ENCODE measurements around the gene PPARG.
"Not testable (repeated sequence)": the region's sequence is repeated elsewhere in the genome, so short reads cannot be mapped to it uniquely, and the experiment has no call there.

PPARG gene

GRCh38 chr3:12465151-12465835 is 176.4 kb downstream of the PPARG start:
- no peak overlapping the region for H3K27ac ChIP-seq (ENCODE audit: poor library complexity, severe bottlenecking)
- no peak overlapping the region for H3K4me3 ChIP-seq (ENCODE audit: severe bottlenecking)
- no peak for DNase-seq (ENCODE audit: low spot score)
- no peak for ATAC-seq (ENCODE audit: low read depth)
- no peak for TF ChIP-seq CTCF (IDR thresholded peaks at IDR 0.05; ENCODE audit: poor library complexity, severe bottlenecking)
- no peaks in the 10 kb centered on the region for H3K9me3 ChIP-seq (ENCODE audit: severe bottlenecking)
- H3K4me1 ChIP-seq (ENCODE audit: insufficient read depth, poor library complexity, severe bottlenecking), result peaks cover 1% of the 10 kb centered on the region
- H3K27me3 ChIP-seq (ENCODE audit: insufficient read depth, poor library complexity, severe bottlenecking), result no peaks in the 10 kb centered on the region
- no peaks in the 10 kb centered on the region for H3K36me3 ChIP-seq (ENCODE audit: low read depth)

GRCh38 chr3:12465836-12466225 is 177.0 kb downstream of the PPARG start:
- Histone ChIP-seq H3K36me3 (ENCODE audit: low read depth) (no peaks in the 10 kb centered on the region), H3K4me1 (ENCODE audit: insufficient read depth, poor library complexity, severe bottlenecking) (peaks cover 7% of the 10 kb centered on the region), H3K27me3 (ENCODE audit: insufficient read depth, poor library complexity, severe bottlenecking) (no peaks in the 10 kb centered on the region), H3K4me3 (ENCODE audit: severe bottlenecking) (no peak overlapping the region), H3K9me3 (ENCODE audit: severe bottlenecking) (no peaks in the 10 kb centered on the region), H3K27ac (ENCODE audit: poor library complexity, severe bottlenecking) (no peak overlapping the region)
- ATAC-seq (ENCODE audit: low read depth) (no peak), DNase-seq (ENCODE audit: low spot score) (no peak)
- no peak for TF ChIP-seq CTCF (IDR thresholded peaks at IDR 0.05; ENCODE audit: poor library complexity, severe bottlenecking)

- DNase-seq (ENCODE audit: low spot score) (no peak), ATAC-seq (ENCODE audit: low read depth) (no peak)
- TF ChIP-seq CTCF (IDR thresholded peaks at IDR 0.05; ENCODE audit: poor library complexity, severe bottlenecking), result no peak
- Histone ChIP-seq H3K27ac (ENCODE audit: poor library complexity, severe bottlenecking) (no peak overlapping the region), H3K9me3 (ENCODE audit: severe bottlenecking) (no peaks in the 10 kb centered on the region), H3K4me3 (ENCODE audit: severe bottlenecking) (no peak overlapping the region), H3K36me3 (ENCODE audit: low read depth) (no peaks in the 10 kb centered on the region), H3K27me3 (ENCODE audit: insufficient read depth, poor library complexity, severe bottlenecking) (no peaks in the 10 kb centered on the region), H3K4me1 (ENCODE audit: insufficient read depth, poor library complexity, severe bottlenecking) (peaks cover 10% of the 10 kb centered on the region)
Observed at GRCh38 chr3:12467746-12468145, 178.9 kb downstream of the PPARG start.

- H3K9me3 ChIP-seq (ENCODE audit: severe bottlenecking), result no peaks in the 10 kb centered on the region
- H3K27me3 ChIP-seq (ENCODE audit: insufficient read depth, poor library complexity, severe bottlenecking), result no peaks in the 10 kb centered on the region
- H3K4me3 ChIP-seq (ENCODE audit: severe bottlenecking), result no peak overlapping the region
- no peaks in the 10 kb centered on the region for H3K36me3 ChIP-seq (ENCODE audit: low read depth)
- H3K4me1 ChIP-seq (ENCODE audit: insufficient read depth, poor library complexity, severe bottlenecking), result peaks cover 10% of the 10 kb centered on the region
- TF ChIP-seq CTCF (IDR thresholded peaks at IDR 0.05; ENCODE audit: poor library complexity, severe bottlenecking), result no peak
- no peak for DNase-seq (ENCODE audit: low spot score)
- H3K27ac ChIP-seq (ENCODE audit: poor library complexity, severe bottlenecking), result no peak overlapping the region
- no peak for ATAC-seq (ENCODE audit: low read depth)
Observed at GRCh38 chr3:12468276-12468675, 179.4 kb downstream of the PPARG start.

GRCh38 chr3:12468757-12469156 is 179.9 kb downstream of the PPARG start:
- no peak for ATAC-seq (ENCODE audit: low read depth)
- peaks cover 10% of the 10 kb centered on the region for H3K4me1 ChIP-seq (ENCODE audit: insufficient read depth, poor library complexity, severe bottlenecking)
- no peak overlapping the region for H3K4me3 ChIP-seq (ENCODE audit: severe bottlenecking)
- TF ChIP-seq CTCF (IDR thresholded peaks at IDR 0.05; ENCODE audit: poor library complexity, severe bottlenecking), result no peak
- no peaks in the 10 kb centered on the region for H3K9me3 ChIP-seq (ENCODE audit: severe bottlenecking)
- H3K36me3 ChIP-seq (ENCODE audit: low read depth), result no peaks in the 10 kb centered on the region
- H3K27me3 ChIP-seq (ENCODE audit: insufficient read depth, poor library complexity, severe bottlenecking), result no peaks in the 10 kb centered on the region
- no peak overlapping the region for H3K27ac ChIP-seq (ENCODE audit: poor library complexity, severe bottlenecking)
- no peak for DNase-seq (ENCODE audit: low spot score)

- H3K27me3 ChIP-seq (ENCODE audit: insufficient read depth, poor library complexity, severe bottlenecking); H3K9me3 ChIP-seq (ENCODE audit: severe bottlenecking); DNase-seq (ENCODE audit: low spot score); H3K27ac ChIP-seq (ENCODE audit: poor library complexity, severe bottlenecking); ATAC-seq (ENCODE audit: low read depth); H3K4me1 ChIP-seq (ENCODE audit: insufficient read depth, poor library complexity, severe bottlenecking); H3K36me3 ChIP-seq (ENCODE audit: low read depth); H3K4me3 ChIP-seq (ENCODE audit: severe bottlenecking): not testable (repeated sequence)
Observed at GRCh38 chr3:12469222-12469621, 180.4 kb downstream of the PPARG start.

Data from RWPE2 (cell line).